Measurements from ENCODE around the gene FOXN1. TPM values are rescaled to one million over a fixed set of nuclear protein-coding genes. Genes with fewer than 3 reads are reported as not detected.

FOXN1 gene
- total and polyA plus RNA-seq, 7 experiments from 2014 or later: not detected

- H3K27me3 Mint-ChIP-seq: no peaks in the 10 kb centered on the region
- Histone ChIP-seq H3K4me1 (ENCODE audit: control insufficient read depth in 2 of 2, insufficient read depth in 2 of 2, low read length in 2 of 2) (peaks cover 12 to 14% of the 10 kb centered on the region in 2 donors), H3K27me3 (ENCODE audit: control insufficient read depth in 2 of 2, insufficient read depth in 2 of 2, low read length in 2 of 2) (no peaks in the 10 kb centered on the region), H3K9me3 (ENCODE audit: control insufficient read depth in 2 of 3, low read length in 3 of 3) (no peaks in the 10 kb centered on the region), H3K4me3 (ENCODE audit: low read length) (no peak overlapping the region), H3K36me3 (ENCODE audit: control insufficient read depth in 2 of 3, insufficient read depth in 3 of 3, low read length in 3 of 3) (peaks cover 0 to 8% (median 0%) of the 10 kb centered on the region in 3 experiments), H3K27ac (ENCODE audit: low read depth, low read length) (no peak overlapping the region)
- ATAC-seq (no peak), DNase-seq (no peak)
- peaks cover 8 to 56% (median 23%) of the 10 kb centered on the region in 7 donors for H3K4me1 Mint-ChIP-seq
- CTCF ChIA-PET: interaction anchor here (0.8 kb wide), 1 partner anchor 35 kb away, joined by 3 read pairs; no protein-coding TSS in a partner anchor
- intact Hi-C loops (cut with micrococcal nuclease): loop anchor here (1.0 to 10.0 kb wide), 5 partner anchors 7 to 204 kb away; partner anchors contain the start of genes BLTP2 (in 1 of the 2), PIGS (in 1 of the 2), RSKR (in 1 of the 2) and SARM1 (in 1 of the 2)
- H3K4me3 Mint-ChIP-seq: peak overlapping the region in 1 of 10 donors; percentile 37
- H3K27ac Mint-ChIP-seq: peak overlapping the region in 3 of 9 donors; percentile 27 to 76 (median 43)
- POLR2A ChIA-PET: interaction anchor here (0.6 to 12.2 kb wide), 5 partner anchors 11 to 41 kb away, joined by 3 to 172 read pairs (median 3); partner anchors contain the start of gene SPAG5
- no peaks in the 10 kb centered on the region for H3K9me3 Mint-ChIP-seq
- peaks cover 0 to 30% (median 0%) of the 10 kb centered on the region in 5 donors for H3K36me3 Mint-ChIP-seq
These were observed 72.4 kb downstream of the FOXN1 start for GRCh38 chr17:28578246-28579195.

GRCh38 chr17:28579526-28579925, 73.4 kb downstream of the FOXN1 start:
- Mint-ChIP-seq H3K4me3 (peak overlapping the region in 1 of 10 donors; percentile 37), H3K27ac (peak overlapping the region in 1 of 9 donors; percentile 76), H3K4me1 (peaks cover 8 to 48% (median 20%) of the 10 kb centered on the region in 7 donors), H3K27me3 (no peaks in the 10 kb centered on the region), H3K36me3 (peaks cover 0 to 31% (median 6%) of the 10 kb centered on the region in 5 donors), H3K9me3 (no peaks in the 10 kb centered on the region)
- intact Hi-C loops (cut with micrococcal nuclease): loop anchor here (1.0 to 10.0 kb wide), 5 partner anchors 8 to 205 kb away; partner anchors contain the start of genes BLTP2 (in 1 of the 2), PIGS (in 1 of the 2), RSKR (in 1 of the 2) and SARM1 (in 1 of the 2)
- H3K9me3 ChIP-seq (ENCODE audit: control insufficient read depth in 2 of 3, low read length in 3 of 3): no peaks in the 10 kb centered on the region
- H3K4me1 ChIP-seq (ENCODE audit: control insufficient read depth in 2 of 2, insufficient read depth in 2 of 2, low read length in 2 of 2): peaks cover 12 to 14% of the 10 kb centered on the region in 2 donors
- H3K4me3 ChIP-seq (ENCODE audit: low read length): no peak overlapping the region
- H3K27me3 ChIP-seq (ENCODE audit: control insufficient read depth in 2 of 2, insufficient read depth in 2 of 2, low read length in 2 of 2): no peaks in the 10 kb centered on the region
- H3K36me3 ChIP-seq (ENCODE audit: control insufficient read depth in 2 of 3, insufficient read depth in 3 of 3, low read length in 3 of 3): peaks cover 0 to 7% (median 1%) of the 10 kb centered on the region in 3 experiments
- DNase-seq (no peak), ATAC-seq (no peak)
- H3K27ac ChIP-seq (ENCODE audit: low read depth, low read length): no peak overlapping the region
- CTCF ChIA-PET: no interaction called here
- POLR2A ChIA-PET: interaction anchor here (12.2 kb wide), 1 partner anchor 17 kb away, joined by 172 read pairs; the partner anchor contains the start of gene SPAG5

GRCh38 chr17:28580959-28581358, 74.8 kb downstream of the FOXN1 start:
- H3K4me3 ChIP-seq (ENCODE audit: low read length): no peak overlapping the region
- ChIA-PET CTCF (no interaction called here), POLR2A (interaction anchor here (1.1 to 12.2 kb wide), 2 partner anchors 10 to 16 kb away, joined by 4 to 172 read pairs; partner anchors contain the start of genes PIGS and SPAG5)
- peaks cover 4 to 29% (median 13%) of the 10 kb centered on the region in 5 donors for H3K36me3 Mint-ChIP-seq
- DNase-seq (no peak), ATAC-seq (no peak)
- no peaks in the 10 kb centered on the region for H3K9me3 Mint-ChIP-seq
- no peak overlapping the region for H3K27ac ChIP-seq (ENCODE audit: low read depth, low read length)
- peak overlapping the region in 3 of 9 donors; percentile 4 to 29 (median 26) for H3K27ac Mint-ChIP-seq
- no peaks in the 10 kb centered on the region for H3K9me3 ChIP-seq (ENCODE audit: control insufficient read depth in 2 of 3, low read length in 3 of 3)
- H3K36me3 ChIP-seq (ENCODE audit: control insufficient read depth in 2 of 3, insufficient read depth in 3 of 3, low read length in 3 of 3): peaks cover 0 to 20% (median 5%) of the 10 kb centered on the region in 3 experiments
- H3K27me3 ChIP-seq (ENCODE audit: control insufficient read depth in 2 of 2, insufficient read depth in 2 of 2, low read length in 2 of 2): no peaks in the 10 kb centered on the region
- intact Hi-C loops (cut with micrococcal nuclease): no loop called here
- no peaks in the 10 kb centered on the region for H3K27me3 Mint-ChIP-seq
- peaks cover 6 to 35% (median 14%) of the 10 kb centered on the region in 7 donors for H3K4me1 Mint-ChIP-seq
- peaks cover 4 to 6% of the 10 kb centered on the region in 2 donors for H3K4me1 ChIP-seq (ENCODE audit: control insufficient read depth in 2 of 2, insufficient read depth in 2 of 2, low read length in 2 of 2)
- no peak overlapping the region for H3K4me3 Mint-ChIP-seq

GRCh38 chr17:28582513-28582912, 76.4 kb downstream of the FOXN1 start:
- intact Hi-C loops (cut with micrococcal nuclease): no loop called here
- no peak overlapping the region for H3K4me3 Mint-ChIP-seq
- CTCF ChIA-PET: no interaction called here
- ATAC-seq (no peak), DNase-seq (no peak)
- Histone ChIP-seq H3K9me3 (ENCODE audit: control insufficient read depth in 2 of 3, low read length in 3 of 3) (no peaks in the 10 kb centered on the region), H3K4me3 (ENCODE audit: low read length) (no peak overlapping the region), H3K27me3 (ENCODE audit: control insufficient read depth in 2 of 2, insufficient read depth in 2 of 2, low read length in 2 of 2) (no peaks in the 10 kb centered on the region), H3K4me1 (ENCODE audit: control insufficient read depth in 2 of 2, insufficient read depth in 2 of 2, low read length in 2 of 2) (no peaks in the 10 kb centered on the region), H3K27ac (ENCODE audit: low read depth, low read length) (no peak overlapping the region), H3K36me3 (ENCODE audit: control insufficient read depth in 2 of 3, insufficient read depth in 3 of 3, low read length in 3 of 3) (peaks cover 0 to 23% (median 5%) of the 10 kb centered on the region in 3 experiments)
- no peak overlapping the region for H3K27ac Mint-ChIP-seq
- POLR2A ChIA-PET: interaction anchor here (0.7 kb wide), 1 partner anchor 19 kb away, joined by 3 read pairs; no protein-coding TSS in a partner anchor
- H3K27me3 Mint-ChIP-seq: no peaks in the 10 kb centered on the region
- peaks cover 4 to 22% (median 13%) of the 10 kb centered on the region in 5 donors for H3K36me3 Mint-ChIP-seq
- no peaks in the 10 kb centered on the region for H3K9me3 Mint-ChIP-seq
- H3K4me1 Mint-ChIP-seq: peaks cover 0 to 24% (median 3%) of the 10 kb centered on the region in 7 donors

- intact Hi-C loops (cut with micrococcal nuclease): no loop called here
- Histone ChIP-seq H3K9me3 (ENCODE audit: control insufficient read depth in 2 of 3, low read length in 3 of 3) (no peaks in the 10 kb centered on the region), H3K36me3 (ENCODE audit: control insufficient read depth in 2 of 3, insufficient read depth in 3 of 3, low read length in 3 of 3) (peaks cover 0 to 23% (median 5%) of the 10 kb centered on the region in 3 experiments), H3K27me3 (ENCODE audit: control insufficient read depth in 2 of 2, insufficient read depth in 2 of 2, low read length in 2 of 2) (no peaks in the 10 kb centered on the region), H3K4me1 (ENCODE audit: control insufficient read depth in 2 of 2, insufficient read depth in 2 of 2, low read length in 2 of 2) (no peaks in the 10 kb centered on the region), H3K27ac (ENCODE audit: low read depth, low read length) (no peak overlapping the region), H3K4me3 (ENCODE audit: low read length) (no peak overlapping the region)
- Mint-ChIP-seq H3K4me1 (peaks cover 0 to 20% (median 3%) of the 10 kb centered on the region in 7 donors), H3K4me3 (no peak overlapping the region), H3K27me3 (no peaks in the 10 kb centered on the region), H3K27ac (no peak overlapping the region), H3K36me3 (peaks cover 7 to 25% (median 13%) of the 10 kb centered on the region in 5 donors), H3K9me3 (no peaks in the 10 kb centered on the region)
- DNase-seq (no peak), ATAC-seq (no peak)
- CTCF ChIA-PET: no interaction called here
- POLR2A ChIA-PET: interaction anchor here (0.6 to 1.4 kb wide), 3 partner anchors 7 to 234 kb away, joined by 3 read pairs; partner anchors contain the start of gene ALDOC
These were observed 78.3 kb downstream of the FOXN1 start for GRCh38 chr17:28584434-28584833.

- Mint-ChIP-seq H3K27me3 (no peaks in the 10 kb centered on the region), H3K4me3 (no peak overlapping the region), H3K36me3 (peaks cover 7 to 21% (median 13%) of the 10 kb centered on the region in 5 donors), H3K9me3 (no peaks in the 10 kb centered on the region), H3K27ac (no peak overlapping the region), H3K4me1 (peaks cover 0 to 6% (median 3%) of the 10 kb centered on the region in 7 donors)
- ChIA-PET POLR2A (interaction anchor here (1.3 kb wide), 1 partner anchor 9 kb away, joined by 3 read pairs; the partner anchor contains the start of gene ALDOC), CTCF (interaction anchor here (1.5 kb wide), 1 partner anchor 9 kb away, joined by 3 read pairs; the partner anchor contains the start of gene ALDOC)
- Histone ChIP-seq H3K36me3 (ENCODE audit: control insufficient read depth in 2 of 3, insufficient read depth in 3 of 3, low read length in 3 of 3) (peaks cover 0 to 23% (median 5%) of the 10 kb centered on the region in 3 experiments), H3K27ac (ENCODE audit: low read depth, low read length) (no peak overlapping the region), H3K9me3 (ENCODE audit: control insufficient read depth in 2 of 3, low read length in 3 of 3) (no peaks in the 10 kb centered on the region), H3K4me1 (ENCODE audit: control insufficient read depth in 2 of 2, insufficient read depth in 2 of 2, low read length in 2 of 2) (no peaks in the 10 kb centered on the region), H3K27me3 (ENCODE audit: control insufficient read depth in 2 of 2, insufficient read depth in 2 of 2, low read length in 2 of 2) (no peaks in the 10 kb centered on the region), H3K4me3 (ENCODE audit: low read length) (no peak overlapping the region)
- DNase-seq (no peak), ATAC-seq (no peak)
- intact Hi-C loops (cut with micrococcal nuclease): no loop called here
These were observed 79.7 kb downstream of the FOXN1 start for GRCh38 chr17:28585851-28586250.
